ENCODE results near the gene GATA1. TPM values are rescaled to one million over a fixed set of nuclear protein-coding genes. Genes with fewer than 3 reads are reported as not detected.

The GATA1 gene
- total and polyA plus RNA-seq, 2 experiments from 2014 or later, result not detected

DNA sequence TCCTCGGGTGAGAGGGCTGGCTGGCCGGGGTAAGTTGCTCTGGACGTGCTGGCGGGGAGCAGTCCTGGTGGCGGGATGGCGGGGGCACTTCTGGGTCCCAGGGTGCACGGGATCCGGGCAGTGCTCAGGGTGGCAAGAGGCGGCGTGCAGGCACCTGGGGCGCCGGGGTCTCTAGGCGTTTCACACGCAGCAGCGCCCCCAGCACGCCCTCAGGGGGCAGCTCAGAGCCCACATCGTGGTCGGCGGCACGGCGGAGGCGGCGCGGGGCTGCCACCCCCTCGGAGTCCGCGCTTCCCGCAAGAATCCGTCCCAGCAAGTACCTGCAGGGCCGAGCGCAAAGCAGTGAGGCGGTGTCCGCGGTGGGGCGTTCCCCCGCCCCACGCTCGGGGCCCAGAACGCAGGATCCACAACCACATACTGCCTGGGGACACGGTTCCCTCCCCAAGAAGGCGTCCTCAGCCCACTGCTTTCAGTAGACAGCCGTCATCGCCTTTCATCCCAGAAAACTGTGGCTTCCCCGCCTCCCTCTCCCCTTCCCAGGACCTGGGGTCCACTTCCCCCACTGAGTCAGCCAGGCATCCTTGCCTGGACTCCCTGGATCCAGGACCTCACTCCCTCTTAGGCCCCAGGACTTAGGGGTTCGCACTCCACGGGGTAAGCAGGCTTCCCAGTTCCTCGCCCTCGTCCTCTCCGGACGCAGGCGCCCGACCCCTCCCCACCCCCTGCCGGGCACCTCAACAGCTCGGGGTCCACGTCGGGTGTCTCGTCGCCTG is 44.9 kb downstream of the GATA1 start:
- Histone ChIP-seq H3K4me3 (no peak overlapping the region), H3K9me2 (ENCODE audit: insufficient read depth) (no peaks in the 10 kb centered on the region), H3K27ac (no peak overlapping the region), H2AFZ (no peak overlapping the region), H3K79me2 (ENCODE audit: insufficient read depth) (no peaks in the 10 kb centered on the region), H4K20me1 (ENCODE audit: insufficient read depth) (no peaks in the 10 kb centered on the region), H3K9me3 (ENCODE audit: low read depth) (no peaks in the 10 kb centered on the region), H3K27me3 (replicated peaks; ENCODE audit: insufficient read depth) (0 out of 2 replicates have a peak, but pooled peaks cover 4% of the 10 kb centered on the region), H3F3A (ENCODE audit: insufficient read depth) (no peaks in the 10 kb centered on the region), H3K4me1 (ENCODE audit: insufficient read depth) (no peaks in the 10 kb centered on the region), H3K36me3 (ENCODE audit: low read depth) (no peaks in the 10 kb centered on the region), H3K4me2 (ENCODE audit: unreplicated experiment) (no peak overlapping the region), H3K9ac (no peak overlapping the region)
- in situ Hi-C loops (cut with MboI), result no loop called here
- 83% methylated on average over 34 of the region's 58 CpGs; no CpG with 5 or more reads in 1 of the 2 experiments for WGBS, 2 experiments (ENCODE audit: low coverage in 1 of 2, low lambda C conversion rate in 2 of 2, missing lambda C conversion rate in 2 of 2)
- TF ChIP-seq EZH2 (IDR thresholded peaks at IDR 0.05; ENCODE audit: insufficient read depth, poor library complexity, severe bottlenecking) (no peak), EZH2phosphoT487 (IDR thresholded peaks at IDR 0.05; ENCODE audit: insufficient read depth, low read depth) (no peak)
- no peak for DNase-seq

DNA sequence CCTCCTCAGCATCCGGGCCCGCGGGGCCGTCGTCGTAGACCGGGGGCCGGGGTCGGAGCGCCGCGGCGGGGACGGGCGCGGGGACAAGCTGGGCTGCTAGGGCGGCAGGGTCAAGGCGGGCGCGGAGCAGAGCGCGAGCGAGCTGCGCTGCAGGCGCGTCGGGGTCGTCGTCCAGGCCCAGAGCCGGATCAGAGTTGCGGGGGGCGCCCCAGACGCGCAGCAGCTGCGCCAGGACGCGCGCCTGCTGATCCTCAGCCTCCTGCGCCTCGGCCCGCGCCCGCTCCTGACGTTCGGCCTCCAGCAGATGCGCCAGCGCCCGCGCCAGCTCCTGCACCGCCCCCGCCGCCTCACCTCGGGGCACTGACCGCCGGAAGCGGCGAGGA is 45.5 kb downstream of the GATA1 start:
- DNase-seq, result no peak
- Histone ChIP-seq H3K27ac (no peak overlapping the region), H3K9ac (no peak overlapping the region), H3K36me3 (ENCODE audit: low read depth) (no peaks in the 10 kb centered on the region), H2AFZ (no peak overlapping the region), H3K4me3 (no peak overlapping the region), H3K4me2 (ENCODE audit: unreplicated experiment) (no peak overlapping the region), H3F3A (ENCODE audit: insufficient read depth) (no peaks in the 10 kb centered on the region), H4K20me1 (ENCODE audit: insufficient read depth) (no peaks in the 10 kb centered on the region), H3K27me3 (replicated peaks; ENCODE audit: insufficient read depth) (0 out of 2 replicates have a peak, but pooled peaks cover 4% of the 10 kb centered on the region), H3K4me1 (ENCODE audit: insufficient read depth) (no peaks in the 10 kb centered on the region), H3K9me3 (ENCODE audit: low read depth) (no peaks in the 10 kb centered on the region), H3K79me2 (ENCODE audit: insufficient read depth) (no peaks in the 10 kb centered on the region), H3K9me2 (ENCODE audit: insufficient read depth) (no peaks in the 10 kb centered on the region)
- TF ChIP-seq EZH2 (IDR thresholded peaks at IDR 0.05; ENCODE audit: insufficient read depth, poor library complexity, severe bottlenecking) (no peak), EZH2phosphoT487 (IDR thresholded peaks at IDR 0.05; ENCODE audit: insufficient read depth, low read depth) (no peak)
- 66 to 72% methylated on average over 2 to 19 of the region's 57 CpGs for WGBS, 2 experiments (ENCODE audit: low coverage in 1 of 2, low lambda C conversion rate in 2 of 2, missing lambda C conversion rate in 2 of 2)
- in situ Hi-C loops (cut with MboI), result no loop called here

DNA sequence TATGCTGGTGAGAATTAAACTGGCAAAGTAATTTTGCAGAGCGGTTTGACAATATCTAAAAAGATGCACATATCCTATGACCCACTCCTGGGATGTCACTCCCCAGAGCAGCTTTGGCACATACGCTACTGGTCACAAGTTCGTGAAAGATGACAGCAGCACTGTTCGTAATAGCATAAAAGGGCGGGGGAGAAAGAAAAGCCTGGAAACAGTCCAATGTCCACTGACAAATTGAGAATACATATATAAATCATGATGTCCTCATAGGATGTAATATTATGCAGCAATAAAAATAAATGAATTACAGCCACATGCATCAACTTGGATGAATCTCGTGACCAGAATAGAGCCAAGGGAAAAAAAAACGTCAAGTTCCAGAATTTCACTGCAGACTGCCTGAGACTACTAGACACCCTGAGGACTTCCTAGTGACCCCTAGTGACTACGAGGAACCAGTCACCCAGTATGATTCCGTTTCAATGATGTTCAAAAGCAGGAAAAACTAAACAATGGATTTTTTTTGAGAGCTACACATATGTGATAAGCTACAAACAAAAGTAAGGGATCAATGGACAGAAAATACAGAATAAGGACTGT is 47.2 kb downstream of the GATA1 start:
- no peak overlapping the region for H3K4me2 ChIP-seq (ENCODE audit: unreplicated experiment)

DNA sequence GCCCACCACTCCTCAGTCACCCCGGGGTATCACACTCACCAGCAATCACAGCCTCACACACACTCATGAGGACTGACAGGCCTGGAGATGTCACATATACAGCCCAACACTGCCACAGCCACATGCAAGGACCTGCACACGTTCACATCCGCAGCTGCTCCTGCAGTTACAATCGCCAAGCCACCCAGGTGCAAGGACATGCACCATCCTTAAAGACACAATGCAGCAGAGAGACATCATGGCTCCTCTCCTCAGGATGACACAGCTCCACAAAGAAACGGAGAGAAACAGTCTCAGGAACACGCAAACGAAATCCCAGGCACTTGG is 48.0 kb downstream of the GATA1 start:
- DNase-seq, result no peak
- Histone ChIP-seq H3K27ac (no peak overlapping the region), H3K9me3 (ENCODE audit: low read depth) (no peaks in the 10 kb centered on the region), H3K4me1 (ENCODE audit: insufficient read depth) (no peaks in the 10 kb centered on the region), H3K9ac (no peak overlapping the region), H3K4me2 (ENCODE audit: unreplicated experiment) (no peak overlapping the region), H2AFZ (no peak overlapping the region), H3F3A (ENCODE audit: insufficient read depth) (no peaks in the 10 kb centered on the region), H3K27me3 (replicated peaks; ENCODE audit: insufficient read depth) (0 out of 2 replicates have a peak, but pooled peaks cover 4% of the 10 kb centered on the region), H4K20me1 (ENCODE audit: insufficient read depth) (no peaks in the 10 kb centered on the region), H3K36me3 (ENCODE audit: low read depth) (no peaks in the 10 kb centered on the region), H3K9me2 (ENCODE audit: insufficient read depth) (no peaks in the 10 kb centered on the region), H3K79me2 (ENCODE audit: insufficient read depth) (no peaks in the 10 kb centered on the region), H3K4me3 (no peak overlapping the region)
- no peak for TF ChIP-seq EZH2 (IDR thresholded peaks at IDR 0.05; ENCODE audit: insufficient read depth, poor library complexity, severe bottlenecking)
- no peak for TF ChIP-seq EZH2phosphoT487 (IDR thresholded peaks at IDR 0.05; ENCODE audit: insufficient read depth, low read depth)
- WGBS, 2 experiments (ENCODE audit: low coverage in 1 of 2, low lambda C conversion rate in 2 of 2, missing lambda C conversion rate in 2 of 2), result 6 to 40% methylated on average over 2 to 6 of the region's 7 CpGs
- in situ Hi-C loops (cut with MboI), result no loop called here

More for the DNA sequence above, 47.2 kb downstream of the GATA1 start:
- H3K9me2 ChIP-seq (ENCODE audit: insufficient read depth), result no peaks in the 10 kb centered on the region
- H3F3A ChIP-seq (ENCODE audit: insufficient read depth), result no peaks in the 10 kb centered on the region
- in situ Hi-C loops (cut with MboI), result no loop called here
- H3K36me3 ChIP-seq (ENCODE audit: low read depth), result no peaks in the 10 kb centered on the region
- no peak overlapping the region for H3K9ac ChIP-seq
- no peaks in the 10 kb centered on the region for H3K79me2 ChIP-seq (ENCODE audit: insufficient read depth)
- no peak overlapping the region for H3K4me3 ChIP-seq
- no peaks in the 10 kb centered on the region for H3K4me1 ChIP-seq (ENCODE audit: insufficient read depth)
- no peak overlapping the region for H2AFZ ChIP-seq
- H3K9me3 ChIP-seq (ENCODE audit: low read depth), result no peaks in the 10 kb centered on the region
- DNase-seq, result no peak
- H4K20me1 ChIP-seq (ENCODE audit: insufficient read depth), result no peaks in the 10 kb centered on the region
- H3K27me3 ChIP-seq (replicated peaks; ENCODE audit: insufficient read depth), result 0 out of 2 replicates have a peak, but pooled peaks cover 4% of the 10 kb centered on the region
- WGBS, 2 experiments (ENCODE audit: low coverage in 1 of 2, low lambda C conversion rate in 2 of 2, missing lambda C conversion rate in 2 of 2), result 23 to 31% methylated on average over 9 of the region's 9 CpGs
- no peak overlapping the region for H3K27ac ChIP-seq
- TF ChIP-seq EZH2 (IDR thresholded peaks at IDR 0.05; ENCODE audit: insufficient read depth, poor library complexity, severe bottlenecking) (no peak), EZH2phosphoT487 (IDR thresholded peaks at IDR 0.05; ENCODE audit: insufficient read depth, low read depth) (no peak)
